ENCODE results near the gene TUBA4A.

DNA sequence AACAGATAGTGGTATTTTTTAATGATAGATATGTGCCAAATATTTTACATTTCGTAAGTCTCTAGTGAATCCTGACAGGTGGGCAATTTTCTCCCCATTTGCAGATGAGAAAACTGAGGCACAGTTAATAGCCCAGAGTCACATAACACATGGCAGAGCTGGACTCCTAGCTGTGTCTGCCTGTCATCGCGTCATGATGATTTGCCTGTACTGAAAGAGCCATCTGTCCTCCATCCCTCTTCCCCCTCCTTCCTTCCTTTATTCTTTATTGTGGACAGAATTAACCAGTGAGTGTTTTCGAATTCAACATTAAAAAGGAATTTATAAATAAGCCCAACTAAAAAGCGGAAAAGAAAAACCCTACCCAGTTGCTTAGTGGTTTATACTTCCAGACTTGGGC, 28.7 kb upstream of the TUBA4A start:
- TF ChIP-seq POLR2A (IDR thresholded peaks at IDR 0.05; ENCODE audit: extremely low read depth, insufficient read length) = no peak
- TF ChIP-seq, protein P1, sequence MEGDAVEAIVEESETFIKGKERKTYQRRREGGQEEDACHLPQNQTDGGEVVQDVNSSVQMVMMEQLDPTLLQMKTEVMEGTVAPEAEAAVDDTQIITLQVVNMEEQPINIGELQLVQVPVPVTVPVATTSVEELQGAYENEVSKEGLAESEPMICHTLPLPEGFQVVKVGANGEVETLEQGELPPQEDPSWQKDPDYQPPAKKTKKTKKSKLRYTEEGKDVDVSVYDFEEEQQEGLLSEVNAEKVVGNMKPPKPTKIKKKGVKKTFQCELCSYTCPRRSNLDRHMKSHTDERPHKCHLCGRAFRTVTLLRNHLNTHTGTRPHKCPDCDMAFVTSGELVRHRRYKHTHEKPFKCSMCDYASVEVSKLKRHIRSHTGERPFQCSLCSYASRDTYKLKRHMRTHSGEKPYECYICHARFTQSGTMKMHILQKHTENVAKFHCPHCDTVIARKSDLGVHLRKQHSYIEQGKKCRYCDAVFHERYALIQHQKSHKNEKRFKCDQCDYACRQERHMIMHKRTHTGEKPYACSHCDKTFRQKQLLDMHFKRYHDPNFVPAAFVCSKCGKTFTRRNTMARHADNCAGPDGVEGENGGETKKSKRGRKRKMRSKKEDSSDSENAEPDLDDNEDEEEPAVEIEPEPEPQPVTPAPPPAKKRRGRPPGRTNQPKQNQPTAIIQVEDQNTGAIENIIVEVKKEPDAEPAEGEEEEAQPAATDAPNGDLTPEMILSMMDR (IDR thresholded peaks at IDR 0.05; ENCODE audit: low read depth, low read length) = no peak
- no peak for TF ChIP-seq MYC (IDR thresholded peaks at IDR 0.05; ENCODE audit: low read depth, low read length)
- TF ChIP-seq, protein P2, sequence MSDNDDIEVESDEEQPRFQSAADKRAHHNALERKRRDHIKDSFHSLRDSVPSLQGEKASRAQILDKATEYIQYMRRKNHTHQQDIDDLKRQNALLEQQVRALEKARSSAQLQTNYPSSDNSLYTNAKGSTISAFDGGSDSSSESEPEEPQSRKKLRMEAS (IDR thresholded peaks at IDR 0.05; ENCODE audit: low read depth, low read length) = no peak

Data from NB4 (cell line).